Neuronal stem cell (in vitro differentiated cells): ENCODE measurements around the gene BDKRB2.
A peak's percentile ranks its signal among the peaks of the same experiment; 100 is the strongest.

ENCODE experiments used
- DNase-seq: peaks from one replicate; pipeline ENCODE4 v3.0.0-alpha.2; 2013; ENCODE audit warnings: low spot score
- H2AFZ ChIP-seq: one replicate; pipeline ENCODE4 v1.6.1; 2013; ENCODE audit warnings: mild to moderate bottlenecking, low read length, inconsistent platforms
- H2AK5ac ChIP-seq: 2 replicates; pipeline ENCODE4 v1.6.1; 2013; ENCODE audit warnings: low read depth, mild to moderate bottlenecking, inconsistent platforms, low read length, moderate library complexity, mixed read lengths
- H2BK120ac ChIP-seq: 2 replicates; pipeline ENCODE4 v1.6.1; 2013; ENCODE audit warnings: low read depth, mild to moderate bottlenecking, inconsistent platforms, low read length, moderate library complexity, mixed read lengths
- H2BK12ac ChIP-seq: one replicate; pipeline ENCODE4 v1.6.1; 2013; ENCODE audit warnings: low read length, inconsistent platforms
- H2BK15ac ChIP-seq: 2 replicates; pipeline ENCODE4 v1.6.1; 2013; ENCODE audit warnings: mild to moderate bottlenecking, low read length, inconsistent platforms, mixed read lengths
- H2BK5ac ChIP-seq: one replicate; pipeline ENCODE4 v1.6.1; 2013; ENCODE audit warnings: inconsistent platforms, mild to moderate bottlenecking, low read length, moderate library complexity
- H3K14ac ChIP-seq: one replicate; pipeline ENCODE4 v1.6.1; 2013; ENCODE audit warnings: low read length, inconsistent platforms
- H3K18ac ChIP-seq: 2 replicates; pipeline ENCODE4 v1.6.1; 2013; ENCODE audit warnings: low read length, inconsistent platforms
- H3K23ac ChIP-seq: 2 replicates; pipeline ENCODE4 v1.6.1; 2013; ENCODE audit warnings: low read depth, mild to moderate bottlenecking, mixed read lengths, low read length, inconsistent platforms; ENCODE audit not compliant: poor library complexity
- H3K27ac ChIP-seq: replicated peaks from 3 replicates; pipeline ENCODE4 v1.5.1; 2013; ENCODE audit warnings: low read length, inconsistent platforms
- H3K27me3 ChIP-seq, 3 experiments: 2 replicates each; pipeline ENCODE4 v1.6.1; 2013; ENCODE audit warnings: low read length in 3 of 3, mild to moderate bottlenecking in 2 of 3, inconsistent platforms in 1 of 3, low read depth in 1 of 3, mixed read lengths in 1 of 3, moderate library complexity in 1 of 3; ENCODE audit not compliant: control insufficient read depth in 3 of 3, insufficient read depth in 3 of 3
- H3K36me3 ChIP-seq, 2 donors: replicated peaks in 1 of 2; 2 replicates each; pipeline ENCODE4 v1.6.1; 2013; ENCODE audit warnings: low read length in 2 of 2; ENCODE audit not compliant: control insufficient read depth in 2 of 2, insufficient read depth in 2 of 2
- H3K4ac ChIP-seq: 2 replicates; pipeline ENCODE4 v1.6.1; 2013; ENCODE audit warnings: inconsistent platforms, mild to moderate bottlenecking, low read length, moderate library complexity
- H3K4me1 ChIP-seq, 2 donors: 1 replicate in 1 of 2; 2 replicates in 1 of 2; pipeline ENCODE4 v1.6.1; 2013; ENCODE audit warnings: low read length in 2 of 2, low read depth in 1 of 2; ENCODE audit not compliant: control insufficient read depth in 2 of 2, insufficient read depth in 1 of 2
- H3K4me2 ChIP-seq: one replicate; pipeline ENCODE4 v1.6.1; 2013; ENCODE audit warnings: mild to moderate bottlenecking, low read length, inconsistent platforms; ENCODE audit not compliant: insufficient read depth, poor library complexity, severe bottlenecking
- H3K4me3 ChIP-seq, 2 donors: 2 replicates each; pipeline ENCODE4 v1.5.1; 2013; ENCODE audit warnings: low read length in 2 of 2, mild to moderate bottlenecking in 2 of 2, inconsistent platforms in 1 of 2, moderate library complexity in 1 of 2
- H3K79me1 ChIP-seq: one replicate; pipeline ENCODE4 v1.6.1; 2013; ENCODE audit warnings: low read depth, mild to moderate bottlenecking, inconsistent platforms, low read length, moderate library complexity
- H3K9ac ChIP-seq: one replicate; pipeline ENCODE4 v1.6.1; 2013; ENCODE audit warnings: mild to moderate bottlenecking, low read depth, low read length, inconsistent platforms; ENCODE audit not compliant: poor library complexity
- H3K9me3 ChIP-seq, 2 donors: replicated peaks in 1 of 2; 2 replicates each; pipeline versions ENCODE3 to v1.6.1; 2013; ENCODE audit warnings: low read length in 2 of 2, mild to moderate bottlenecking in 2 of 2, inconsistent platforms in 1 of 2, low read depth in 1 of 2, mixed read lengths in 1 of 2, moderate library complexity in 1 of 2; ENCODE audit not compliant: control insufficient read depth in 2 of 2, insufficient read depth in 1 of 2
- H4K8ac ChIP-seq: one replicate; pipeline ENCODE4 v1.6.1; 2013; ENCODE audit warnings: low read depth, mild to moderate bottlenecking, inconsistent platforms, low read length, moderate library complexity
- H4K91ac ChIP-seq: one replicate; pipeline ENCODE4 v1.6.1; 2013; ENCODE audit warnings: low read length, low read depth, mild to moderate bottlenecking, inconsistent platforms; ENCODE audit not compliant: poor library complexity
- WGBS, 2 donors: extraction: QIAGEN DNeasy Blood & Tissue Kit; methylation state at CpG; one replicate each; pipeline ENCODE4 v1.1.7; 2013; ENCODE audit warnings: missing lambda C conversion rate in 2 of 2, mixed read lengths in 1 of 2; ENCODE audit not compliant: insufficient read length in 2 of 2, insufficient replicate concordance in 1 of 2; ENCODE audit errors: extremely low coverage in 2 of 2; 5-methylcytosine and 5-hydroxymethylcytosine counted together

The BDKRB2 gene

GRCh38 chr14:96205978-96206360 is 1.3 kb downstream of the BDKRB2 start:
- H2BK120ac ChIP-seq = no peak overlapping the region
- WGBS, 2 donors = no CpG with 5 or more reads among the region's 6 CpGs
- no peak overlapping the region for H3K4me3 ChIP-seq
- H2BK15ac ChIP-seq = peak overlapping the region; percentile 54
- no peak overlapping the region for H4K8ac ChIP-seq
- H3K9ac ChIP-seq = peak overlapping the region; percentile 26
- no peak overlapping the region for H3K14ac ChIP-seq
- DNase-seq = no peak
- H2AK5ac ChIP-seq = peak overlapping the region; percentile 67
- H3K18ac ChIP-seq = no peak overlapping the region
- H3K36me3 ChIP-seq = no peaks in the 10 kb centered on the region
- peak overlapping the region; percentile 10 for H4K91ac ChIP-seq
- H3K79me1 ChIP-seq = no peaks in the 10 kb centered on the region
- H3K27me3 ChIP-seq = peaks cover 0 to 71% (median 7%) of the 10 kb centered on the region in 3 experiments
- H2AFZ ChIP-seq = no peak overlapping the region
- no peak overlapping the region for H3K4ac ChIP-seq
- no peak overlapping the region for H3K4me2 ChIP-seq
- no peaks in the 10 kb centered on the region for H3K9me3 ChIP-seq
- no peak overlapping the region for H3K23ac ChIP-seq
- H2BK5ac ChIP-seq = no peak overlapping the region
- H3K27ac ChIP-seq = no peak overlapping the region
- H3K4me1 ChIP-seq = peaks cover 3 to 12% of the 10 kb centered on the region in 2 donors
- H2BK12ac ChIP-seq = no peak overlapping the region

DNA sequence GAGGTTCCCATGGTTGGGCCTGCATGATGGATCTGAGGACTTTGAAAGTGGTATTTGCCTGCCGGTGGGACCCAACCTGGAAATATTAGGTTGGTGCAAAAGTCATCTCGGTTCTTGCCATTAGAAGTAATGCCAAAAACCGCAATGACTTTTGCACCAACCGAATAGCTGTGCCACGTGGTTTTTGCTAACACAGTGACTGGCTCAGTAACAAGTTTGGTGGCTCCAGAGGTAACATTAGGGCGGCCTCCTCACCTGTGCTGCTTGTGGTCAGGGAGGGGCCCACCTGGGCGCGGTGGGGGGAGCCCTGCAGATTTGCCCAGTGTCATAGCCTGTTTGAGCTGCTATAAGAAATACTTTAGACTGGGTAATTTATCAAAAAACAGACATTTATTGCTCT is 1.8 kb downstream of the BDKRB2 start:
- Histone ChIP-seq H2BK120ac (no peak overlapping the region), H3K4me2 (no peak overlapping the region), H2BK15ac (no peak overlapping the region), H2BK5ac (no peak overlapping the region), H3K14ac (no peak overlapping the region), H2AK5ac (peak overlapping the region; percentile 67), H3K36me3 (no peaks in the 10 kb centered on the region), H3K27ac (no peak overlapping the region), H3K27me3 (peaks cover 0 to 69% (median 7%) of the 10 kb centered on the region in 3 experiments), H3K79me1 (no peaks in the 10 kb centered on the region), H2AFZ (no peak overlapping the region), H3K4ac (no peak overlapping the region), H3K9me3 (no peaks in the 10 kb centered on the region), H3K4me1 (peaks cover 3 to 12% of the 10 kb centered on the region in 2 donors), H4K91ac (peak overlapping the region; percentile 10), H2BK12ac (no peak overlapping the region), H3K9ac (peak overlapping the region; percentile 26), H4K8ac (no peak overlapping the region), H3K4me3 (no peak overlapping the region), H3K23ac (no peak overlapping the region), H3K18ac (no peak overlapping the region)
- no CpG with 5 or more reads among the region's 8 CpGs for WGBS, 2 donors
- no peak for DNase-seq

DNA sequence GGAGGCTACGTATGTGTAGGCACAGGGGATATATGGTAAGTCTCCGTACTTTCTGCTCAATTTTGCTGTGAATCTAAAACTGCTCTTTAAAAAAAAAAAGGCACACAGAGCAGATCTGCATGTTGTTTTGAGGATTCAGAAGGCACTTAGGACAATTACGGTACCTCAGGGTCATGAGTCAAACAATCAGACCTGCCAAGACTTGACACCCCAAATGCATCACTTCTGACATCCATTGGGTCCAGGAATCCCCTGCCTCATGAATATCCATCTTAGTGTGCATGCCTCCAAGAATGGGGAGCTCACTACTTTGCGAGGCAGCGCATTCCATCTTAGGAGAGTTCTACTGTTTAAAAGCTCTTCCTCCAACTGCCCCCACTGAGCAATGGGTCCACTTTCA is 3.0 kb downstream of the BDKRB2 start:
- Histone ChIP-seq H2AK5ac (no peak overlapping the region), H3K18ac (no peak overlapping the region), H3K4me2 (no peak overlapping the region), H3K4me3 (no peak overlapping the region), H4K91ac (no peak overlapping the region), H3K27ac (no peak overlapping the region), H2BK5ac (no peak overlapping the region), H3K79me1 (no peaks in the 10 kb centered on the region), H3K27me3 (peaks cover 0 to 57% (median 7%) of the 10 kb centered on the region in 3 experiments), H3K9ac (no peak overlapping the region), H3K4me1 (peaks cover 3 to 12% of the 10 kb centered on the region in 2 donors), H2BK12ac (no peak overlapping the region), H3K23ac (no peak overlapping the region), H3K14ac (no peak overlapping the region), H2AFZ (no peak overlapping the region), H4K8ac (no peak overlapping the region), H3K36me3 (no peaks in the 10 kb centered on the region), H3K9me3 (peaks cover 0 to 3% of the 10 kb centered on the region in 2 donors), H3K4ac (no peak overlapping the region), H2BK15ac (no peak overlapping the region), H2BK120ac (no peak overlapping the region)
- WGBS, 2 donors = no CpG with 5 or more reads among the region's 5 CpGs
- DNase-seq = no peak

DNA sequence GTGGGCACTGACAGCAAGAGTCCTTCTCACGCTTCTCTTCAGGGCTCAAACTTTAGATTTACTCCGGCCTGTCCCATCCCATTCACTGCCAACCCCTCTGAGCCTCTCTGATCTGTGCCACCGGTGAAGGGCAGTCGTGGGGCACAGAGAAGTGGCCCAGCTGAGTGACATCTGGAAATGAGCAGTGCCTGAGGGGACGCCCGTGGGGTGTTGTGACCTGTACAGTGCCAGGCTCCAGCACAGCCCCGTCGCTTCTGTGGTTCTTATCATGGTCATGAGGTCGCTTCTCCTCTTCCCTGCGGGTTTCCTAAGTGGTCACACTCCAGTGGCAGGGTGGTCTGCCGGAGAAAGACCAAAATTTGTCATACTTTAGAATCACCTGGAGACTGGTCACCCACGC is 4.1 kb downstream of the BDKRB2 start:
- Histone ChIP-seq H3K14ac (no peak overlapping the region), H2BK15ac (no peak overlapping the region), H3K4me2 (no peak overlapping the region), H3K36me3 (no peaks in the 10 kb centered on the region), H4K91ac (no peak overlapping the region), H3K27me3 (peaks cover 0 to 48% (median 7%) of the 10 kb centered on the region in 3 experiments), H4K8ac (no peak overlapping the region), H3K4ac (no peak overlapping the region), H3K27ac (no peak overlapping the region), H3K9me3 (peaks cover 0 to 3% of the 10 kb centered on the region in 2 donors), H3K4me1 (peaks cover 3 to 12% of the 10 kb centered on the region in 2 donors), H2BK12ac (no peak overlapping the region), H3K18ac (no peak overlapping the region), H3K23ac (no peak overlapping the region), H3K79me1 (no peaks in the 10 kb centered on the region), H3K9ac (no peak overlapping the region), H2BK120ac (no peak overlapping the region), H2BK5ac (no peak overlapping the region), H3K4me3 (no peak overlapping the region), H2AK5ac (no peak overlapping the region), H2AFZ (no peak overlapping the region)
- no CpG with 5 or more reads among the region's 12 CpGs for WGBS, 2 donors
- DNase-seq = no peak
